Measurements from ENCODE around the gene COQ8A. TPM values are rescaled to one million over a fixed set of nuclear protein-coding genes. Genes with fewer than 3 reads are reported as not detected.

The COQ8A gene
- total RNA-seq, 1 donor from 2014 or later = 41.9 TPM

DNA sequence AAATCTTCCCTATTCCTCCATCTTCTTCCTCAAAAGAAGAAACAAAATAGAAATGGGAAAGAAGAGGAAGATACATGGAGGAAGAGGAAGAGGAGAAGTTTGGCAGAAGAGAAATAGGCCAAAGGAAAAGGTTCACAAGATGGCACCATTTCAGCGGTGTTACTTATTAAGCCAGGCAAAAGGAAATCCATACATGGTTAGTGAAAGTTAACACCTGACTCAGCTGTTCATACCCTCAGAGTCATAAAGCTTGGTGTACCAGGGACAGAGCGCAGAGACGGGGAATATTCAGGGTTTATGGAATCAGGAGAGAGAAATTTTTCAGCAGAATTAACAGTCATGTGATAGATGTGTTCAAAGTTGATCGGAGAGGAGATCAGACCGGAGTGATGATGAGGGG, 70.6 kb downstream of the COQ8A start:
- no peaks in the 10 kb centered on the region for H3K36me3 Mint-ChIP-seq (ENCODE audit: unreplicated experiment)

GRCh38 chr1:227016990-227017389, 76.9 kb downstream of the COQ8A start:
- Mint-ChIP-seq H3K27me3 (ENCODE audit: unreplicated experiment) (no peaks in the 10 kb centered on the region), H3K9me3 (ENCODE audit: unreplicated experiment) (peaks cover 5% of the 10 kb centered on the region), H3K27ac (ENCODE audit: unreplicated experiment) (no peak overlapping the region), H3K4me3 (ENCODE audit: unreplicated experiment) (no peak overlapping the region), H3K4me1 (ENCODE audit: low read depth, unreplicated experiment) (no peaks in the 10 kb centered on the region), H3K36me3 (ENCODE audit: unreplicated experiment) (peaks cover 30% of the 10 kb centered on the region)
- TF ChIP-seq, protein P1, sequence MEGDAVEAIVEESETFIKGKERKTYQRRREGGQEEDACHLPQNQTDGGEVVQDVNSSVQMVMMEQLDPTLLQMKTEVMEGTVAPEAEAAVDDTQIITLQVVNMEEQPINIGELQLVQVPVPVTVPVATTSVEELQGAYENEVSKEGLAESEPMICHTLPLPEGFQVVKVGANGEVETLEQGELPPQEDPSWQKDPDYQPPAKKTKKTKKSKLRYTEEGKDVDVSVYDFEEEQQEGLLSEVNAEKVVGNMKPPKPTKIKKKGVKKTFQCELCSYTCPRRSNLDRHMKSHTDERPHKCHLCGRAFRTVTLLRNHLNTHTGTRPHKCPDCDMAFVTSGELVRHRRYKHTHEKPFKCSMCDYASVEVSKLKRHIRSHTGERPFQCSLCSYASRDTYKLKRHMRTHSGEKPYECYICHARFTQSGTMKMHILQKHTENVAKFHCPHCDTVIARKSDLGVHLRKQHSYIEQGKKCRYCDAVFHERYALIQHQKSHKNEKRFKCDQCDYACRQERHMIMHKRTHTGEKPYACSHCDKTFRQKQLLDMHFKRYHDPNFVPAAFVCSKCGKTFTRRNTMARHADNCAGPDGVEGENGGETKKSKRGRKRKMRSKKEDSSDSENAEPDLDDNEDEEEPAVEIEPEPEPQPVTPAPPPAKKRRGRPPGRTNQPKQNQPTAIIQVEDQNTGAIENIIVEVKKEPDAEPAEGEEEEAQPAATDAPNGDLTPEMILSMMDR (IDR thresholded peaks at IDR 0.05; ENCODE audit: partially characterized antibody, unreplicated experiment) = no peak
- DNase-seq = no peak

More for the DNA sequence above, 70.6 kb downstream of the COQ8A start:
- H3K27ac Mint-ChIP-seq (ENCODE audit: unreplicated experiment) = no peak overlapping the region
- TF ChIP-seq, protein P1 (IDR thresholded peaks at IDR 0.05; ENCODE audit: partially characterized antibody, unreplicated experiment) = no peak
- no peak overlapping the region for H3K4me3 Mint-ChIP-seq (ENCODE audit: unreplicated experiment)
- H3K4me1 Mint-ChIP-seq (ENCODE audit: low read depth, unreplicated experiment) = peaks cover 18% of the 10 kb centered on the region
- H3K9me3 Mint-ChIP-seq (ENCODE audit: unreplicated experiment) = peaks cover 10% of the 10 kb centered on the region
- H3K27me3 Mint-ChIP-seq (ENCODE audit: unreplicated experiment) = peaks cover 5% of the 10 kb centered on the region
- DNase-seq = no peak

GRCh38 chr1:227032396-227032795, 92.3 kb downstream of the COQ8A start:
- H3K27ac Mint-ChIP-seq (ENCODE audit: unreplicated experiment) = no peak overlapping the region
- H3K9me3 Mint-ChIP-seq (ENCODE audit: unreplicated experiment) = no peaks in the 10 kb centered on the region
- H3K27me3 Mint-ChIP-seq (ENCODE audit: unreplicated experiment) = no peaks in the 10 kb centered on the region
- TF ChIP-seq, protein P1 (IDR thresholded peaks at IDR 0.05; ENCODE audit: partially characterized antibody, unreplicated experiment) = no peak
- DNase-seq = no peak
- peaks cover 2% of the 10 kb centered on the region for H3K4me1 Mint-ChIP-seq (ENCODE audit: low read depth, unreplicated experiment)
- H3K4me3 Mint-ChIP-seq (ENCODE audit: unreplicated experiment) = no peak overlapping the region
- H3K36me3 Mint-ChIP-seq (ENCODE audit: unreplicated experiment) = no peaks in the 10 kb centered on the region

- TF ChIP-seq, protein P1 (IDR thresholded peaks at IDR 0.05; ENCODE audit: partially characterized antibody, unreplicated experiment) = no peak
- no peaks in the 10 kb centered on the region for H3K27me3 Mint-ChIP-seq (ENCODE audit: unreplicated experiment)
- H3K27ac Mint-ChIP-seq (ENCODE audit: unreplicated experiment) = no peak overlapping the region
- H3K4me3 Mint-ChIP-seq (ENCODE audit: unreplicated experiment) = no peak overlapping the region
- no peaks in the 10 kb centered on the region for H3K36me3 Mint-ChIP-seq (ENCODE audit: unreplicated experiment)
- peaks cover 2% of the 10 kb centered on the region for H3K4me1 Mint-ChIP-seq (ENCODE audit: low read depth, unreplicated experiment)
- no peaks in the 10 kb centered on the region for H3K9me3 Mint-ChIP-seq (ENCODE audit: unreplicated experiment)
- no peak for DNase-seq
Observed at GRCh38 chr1:227033880-227034279, 93.8 kb downstream of the COQ8A start.

DNA sequence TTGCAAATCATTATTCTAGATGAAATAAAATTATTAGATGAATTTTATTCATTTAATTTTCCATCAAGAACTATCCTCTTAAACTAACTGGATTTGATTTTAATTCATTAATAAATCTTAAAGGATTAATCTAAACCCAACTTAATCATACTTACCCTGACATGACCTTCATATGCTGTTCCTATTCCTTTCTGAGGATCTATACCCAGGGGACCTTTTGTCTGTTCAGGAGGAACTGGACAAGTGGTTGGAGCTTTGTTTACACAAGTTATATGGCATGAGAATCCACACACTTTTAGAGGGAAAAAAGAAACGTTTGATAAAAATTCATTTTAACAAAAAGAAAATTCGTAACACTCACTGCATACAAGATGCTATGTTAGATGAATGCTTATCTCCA, 95.2 kb downstream of the COQ8A start:
- H3K4me1 Mint-ChIP-seq (ENCODE audit: low read depth, unreplicated experiment) = peaks cover 2% of the 10 kb centered on the region
- H3K36me3 Mint-ChIP-seq (ENCODE audit: unreplicated experiment) = no peaks in the 10 kb centered on the region
- no peak overlapping the region for H3K27ac Mint-ChIP-seq (ENCODE audit: unreplicated experiment)
- TF ChIP-seq, protein P1 (IDR thresholded peaks at IDR 0.05; ENCODE audit: partially characterized antibody, unreplicated experiment) = no peak
- H3K4me3 Mint-ChIP-seq (ENCODE audit: unreplicated experiment) = no peak overlapping the region
- DNase-seq = no peak
- no peaks in the 10 kb centered on the region for H3K9me3 Mint-ChIP-seq (ENCODE audit: unreplicated experiment)
- H3K27me3 Mint-ChIP-seq (ENCODE audit: unreplicated experiment) = no peaks in the 10 kb centered on the region

Data from glutamatergic neuron (in vitro differentiated cells).